Thyroid gland (tissue), 4 donors: ENCODE data around the gene TMEM150C. TPM values are rescaled to one million over a fixed set of nuclear protein-coding genes. Genes with fewer than 3 reads are reported as not detected.

Experiments
- DNase-seq, 2 donors: peaks; one replicate each; pipeline ENCODE4 v3.0.0-alpha.2; 2019
- H3K27ac ChIP-seq, 3 donors: fragments of 200-600 bp; sonication (generic); 1 replicate in 2 of 3; 2 replicates in 1 of 3; pipeline ENCODE4 v1.5.1; 2016 to 2019; ENCODE audit warnings: mild to moderate bottlenecking in 1 of 3, moderate library complexity in 1 of 3
- H3K27me3 ChIP-seq: fragments of 200-600 bp; sonication (generic); one replicate; pipeline ENCODE4 v1.5.1; 2019
- H3K36me3 ChIP-seq, 2 donors: fragments of 200-600 bp; sonication (generic); one replicate each; pipeline ENCODE4 v1.5.1; 2016 to 2019
- H3K4me1 ChIP-seq, 2 donors: fragments of 200-600 bp; sonication (generic); one replicate each; pipeline ENCODE4 v1.5.1; 2017 to 2019
- H3K4me3 ChIP-seq, 3 donors: fragments of 200-600 bp; sonication (generic); replicated peaks in 1 of 3; 1 replicate in 2 of 3; 2 replicates in 1 of 3; pipeline ENCODE4 v1.5.1; 2016; ENCODE audit warnings: mild to moderate bottlenecking in 1 of 3
- H3K9me3 ChIP-seq: fragments of 200-600 bp; sonication (generic); one replicate; pipeline ENCODE4 v1.5.1; 2017
- POLR2A ChIP-seq, 2 donors: fragments of 450-650 bp; IDR thresholded peaks; one replicate each; pipeline ENCODE4 v1.6.1; 2017; ENCODE audit warnings: antibody characterized with exemption in 2 of 2, mild to moderate bottlenecking in 2 of 2, moderate library complexity in 1 of 2
- WGBS, 2 donors: methylation state at CpG; one replicate each; pipeline ENCODE4 v1.1.5; 2017; 5-methylcytosine and 5-hydroxymethylcytosine counted together
- intact Hi-C: fragments of 100-400 bp; cut with DNase I; formaldehyde crosslinking; loops from one replicate; pipeline ENCODE4 v1.15.1; 2023
- total RNA-seq, 4 donors: library from RNA; depleted of rRNA; stranded (reverse); fragments of >200 nt; gene quantifications; one replicate each; pipeline ENCODE4 v1.2.3, GENCODE V29; 2016
- TF ChIP-seq, protein P1 (sequence below), 6 experiments: fragments of 200-600 bp in 3 of 6; fragments of 450-650 bp in 3 of 6; sonication (generic) in 3 of 6; IDR thresholded peaks; one replicate each; pipeline ENCODE4 v1.5.1; 2016 to 2019; ENCODE audit warnings: antibody characterized with exemption in 6 of 6, mild to moderate bottlenecking in 2 of 6, inconsistent platforms in 1 of 6, moderate library complexity in 1 of 6

The TMEM150C gene
- total RNA-seq, 4 donors from 2014 or later: 18.8 to 27.4 (median 23.6) TPM

DNA sequence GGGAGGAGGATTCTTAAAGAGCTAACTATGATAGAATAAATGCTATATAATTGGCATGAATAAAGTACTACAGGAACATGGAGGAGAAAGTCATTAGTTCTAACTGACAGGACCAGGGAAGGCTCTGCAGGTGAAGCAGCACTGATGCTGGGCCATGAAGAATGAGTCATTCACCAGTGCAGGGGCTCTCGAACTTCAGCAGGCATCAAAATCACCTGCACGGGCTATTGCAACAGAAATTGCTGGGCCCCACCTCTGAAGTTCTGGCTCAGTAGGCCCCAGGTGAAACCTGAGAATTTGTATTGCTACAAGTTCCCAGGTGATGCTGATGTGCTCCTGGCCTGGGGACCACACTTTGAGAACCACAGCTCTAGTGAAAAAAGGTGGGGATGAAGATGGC is 33.7 kb downstream of the TMEM150C start:
- Histone ChIP-seq H3K36me3 (no peaks in the 10 kb centered on the region), H3K27me3 (no peaks in the 10 kb centered on the region), H3K9me3 (no peaks in the 10 kb centered on the region), H3K27ac (no peak overlapping the region), H3K4me1 (no peaks in the 10 kb centered on the region), H3K4me3 (no peak overlapping the region)
- TF ChIP-seq, protein P1, sequence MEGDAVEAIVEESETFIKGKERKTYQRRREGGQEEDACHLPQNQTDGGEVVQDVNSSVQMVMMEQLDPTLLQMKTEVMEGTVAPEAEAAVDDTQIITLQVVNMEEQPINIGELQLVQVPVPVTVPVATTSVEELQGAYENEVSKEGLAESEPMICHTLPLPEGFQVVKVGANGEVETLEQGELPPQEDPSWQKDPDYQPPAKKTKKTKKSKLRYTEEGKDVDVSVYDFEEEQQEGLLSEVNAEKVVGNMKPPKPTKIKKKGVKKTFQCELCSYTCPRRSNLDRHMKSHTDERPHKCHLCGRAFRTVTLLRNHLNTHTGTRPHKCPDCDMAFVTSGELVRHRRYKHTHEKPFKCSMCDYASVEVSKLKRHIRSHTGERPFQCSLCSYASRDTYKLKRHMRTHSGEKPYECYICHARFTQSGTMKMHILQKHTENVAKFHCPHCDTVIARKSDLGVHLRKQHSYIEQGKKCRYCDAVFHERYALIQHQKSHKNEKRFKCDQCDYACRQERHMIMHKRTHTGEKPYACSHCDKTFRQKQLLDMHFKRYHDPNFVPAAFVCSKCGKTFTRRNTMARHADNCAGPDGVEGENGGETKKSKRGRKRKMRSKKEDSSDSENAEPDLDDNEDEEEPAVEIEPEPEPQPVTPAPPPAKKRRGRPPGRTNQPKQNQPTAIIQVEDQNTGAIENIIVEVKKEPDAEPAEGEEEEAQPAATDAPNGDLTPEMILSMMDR (IDR thresholded peaks at IDR 0.05): no peak
- no peak for TF ChIP-seq POLR2A (IDR thresholded peaks at IDR 0.05)
- WGBS, 2 donors: 72 to 78% methylated on average over 2 of the region's 2 CpGs
- DNase-seq: no peak
- intact Hi-C loops: no loop called here

DNA sequence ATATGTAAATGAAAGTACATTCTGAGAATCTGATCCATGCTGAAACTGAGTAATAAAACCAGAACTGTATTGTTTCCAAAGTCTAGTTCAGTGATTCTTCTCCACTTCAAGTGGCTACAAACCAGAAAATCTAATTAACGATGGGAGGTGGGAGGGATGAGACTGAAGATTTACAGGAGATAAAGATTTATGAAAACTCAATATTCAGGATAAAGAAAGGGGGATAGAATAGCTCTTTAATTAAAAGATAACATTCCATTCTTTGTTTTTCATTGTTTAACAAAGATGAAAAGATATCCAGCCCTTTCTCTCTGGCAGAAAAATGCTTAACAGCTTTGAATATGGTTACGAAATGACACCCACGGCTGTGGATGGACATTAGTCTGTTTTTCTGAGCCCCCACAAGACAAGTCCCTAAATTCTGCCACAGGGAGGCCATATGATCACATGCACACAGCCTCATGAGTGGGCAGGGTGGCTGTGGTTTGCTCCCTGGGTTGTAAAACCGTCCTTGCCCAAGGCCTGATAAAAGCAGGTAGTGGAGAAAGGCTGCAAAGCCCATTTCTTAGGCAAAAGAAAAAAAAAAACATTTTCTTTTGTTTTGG is 36.4 kb downstream of the TMEM150C start:
- Histone ChIP-seq H3K27ac (no peak overlapping the region), H3K4me1 (no peaks in the 10 kb centered on the region), H3K9me3 (no peaks in the 10 kb centered on the region), H3K4me3 (no peak overlapping the region), H3K36me3 (no peaks in the 10 kb centered on the region), H3K27me3 (no peaks in the 10 kb centered on the region)
- TF ChIP-seq, protein P1 (IDR thresholded peaks at IDR 0.05): no peak
- no peak for DNase-seq
- intact Hi-C loops: no loop called here
- WGBS, 2 donors: 67 to 69% methylated on average over 4 of the region's 4 CpGs

DNA sequence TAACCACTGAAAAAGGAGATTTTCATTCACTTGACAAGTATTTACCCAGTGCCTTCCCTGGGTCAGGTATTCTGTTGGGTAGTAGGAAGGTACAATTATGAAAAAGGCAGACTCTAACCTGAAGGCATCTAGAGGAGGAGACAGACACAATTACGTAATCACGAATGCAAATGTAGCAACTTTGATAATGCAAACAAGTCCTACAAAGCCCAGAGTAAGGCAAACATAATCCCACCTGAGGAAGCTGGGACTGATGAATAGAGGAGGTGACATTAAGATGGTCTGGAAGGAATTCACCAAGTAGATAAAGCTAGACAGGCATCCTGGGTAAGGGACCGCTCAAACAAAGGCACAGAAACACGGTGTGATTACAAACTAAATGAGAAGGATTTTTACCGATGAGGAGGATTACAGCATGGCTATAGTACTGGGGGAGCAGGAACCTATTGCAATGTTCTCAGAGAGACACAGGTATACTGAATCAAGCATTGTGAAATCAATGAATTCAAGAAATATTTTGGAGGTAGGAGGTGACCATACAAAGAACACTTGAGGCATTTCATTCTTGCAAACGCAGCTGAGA is 37.1 kb downstream of the TMEM150C start:
- no peak for TF ChIP-seq POLR2A (IDR thresholded peaks at IDR 0.05)
- TF ChIP-seq, protein P1 (IDR thresholded peaks at IDR 0.05): no peak
- Histone ChIP-seq H3K27me3 (no peaks in the 10 kb centered on the region), H3K27ac (no peak overlapping the region), H3K4me1 (no peaks in the 10 kb centered on the region), H3K4me3 (no peak overlapping the region), H3K9me3 (no peaks in the 10 kb centered on the region), H3K36me3 (no peaks in the 10 kb centered on the region)
- 72 to 74% methylated on average over 6 of the region's 6 CpGs for WGBS, 2 donors
- intact Hi-C loops: no loop called here
- no peak for DNase-seq

DNA sequence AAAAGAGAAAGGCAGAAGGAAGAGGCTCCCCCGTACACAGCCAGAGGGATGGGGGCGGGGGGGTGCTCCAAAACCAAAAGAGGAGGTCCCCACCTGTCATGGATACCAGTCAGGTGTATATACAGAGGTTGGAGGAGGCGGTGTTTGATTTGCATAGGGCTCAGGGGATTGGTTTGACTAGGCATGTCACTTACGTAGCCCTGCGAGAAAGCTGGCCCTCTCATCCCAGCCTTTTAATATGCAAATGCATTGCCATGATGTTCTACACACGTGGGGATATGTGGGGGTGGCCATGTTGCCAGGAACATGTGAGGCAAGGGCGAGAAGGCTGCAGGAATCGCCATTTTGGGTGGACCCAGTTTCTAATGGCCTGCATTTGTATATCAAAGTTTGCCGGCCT is 38.6 kb downstream of the TMEM150C start:
- no peaks in the 10 kb centered on the region for H3K36me3 ChIP-seq
- H3K4me3 ChIP-seq: no peak overlapping the region
- intact Hi-C loops: no loop called here
- H3K9me3 ChIP-seq: no peaks in the 10 kb centered on the region
- DNase-seq: no peak
- H3K27ac ChIP-seq: no peak overlapping the region
- WGBS, 2 donors: 88% methylated on average over 9 of the region's 9 CpGs
- H3K27me3 ChIP-seq: no peaks in the 10 kb centered on the region
- no peak for TF ChIP-seq POLR2A (IDR thresholded peaks at IDR 0.05)
- TF ChIP-seq, protein P1 (IDR thresholded peaks at IDR 0.05): no peak
- peaks cover 0 to 5% of the 10 kb centered on the region in 2 donors for H3K4me1 ChIP-seq

DNA sequence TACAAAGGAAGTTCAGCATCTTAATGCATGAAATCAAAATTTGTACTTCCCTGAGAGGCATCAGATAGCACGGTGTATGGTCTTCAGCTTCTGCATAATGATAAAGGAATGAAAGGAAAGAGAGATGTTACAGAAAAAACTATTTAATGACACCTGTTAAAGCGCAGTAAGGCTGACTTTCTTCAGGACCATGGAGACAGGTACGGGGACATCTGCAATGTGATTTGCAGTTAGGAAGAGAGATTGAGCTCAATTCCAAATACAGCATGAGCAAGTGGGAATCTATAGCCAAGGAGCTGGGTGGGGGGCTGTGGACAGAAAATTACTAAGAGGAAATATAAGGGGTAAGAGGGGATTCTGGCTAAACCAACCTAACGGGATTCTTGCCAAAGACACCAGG is 39.3 kb downstream of the TMEM150C start:
- no peaks in the 10 kb centered on the region for H3K27me3 ChIP-seq
- TF ChIP-seq, protein P1 (IDR thresholded peaks at IDR 0.05): no peak
- TF ChIP-seq POLR2A (IDR thresholded peaks at IDR 0.05): no peak
- H3K36me3 ChIP-seq: no peaks in the 10 kb centered on the region
- H3K4me3 ChIP-seq: no peak overlapping the region
- intact Hi-C loops: no loop called here
- H3K27ac ChIP-seq: no peak overlapping the region
- H3K9me3 ChIP-seq: no peaks in the 10 kb centered on the region
- peaks cover 0 to 5% of the 10 kb centered on the region in 2 donors for H3K4me1 ChIP-seq
- no peak for DNase-seq
- WGBS, 2 donors: 93 to 94% methylated on average over 4 of the region's 4 CpGs
